HUES48 (cell line): ENCODE results near the gene GID8.

Source experiments
- H3K27ac ChIP-seq: one replicate; pipeline ENCODE4 v1.7.0; 2013; ENCODE audit warnings: low read depth, low read length, inconsistent platforms
- H3K27me3 ChIP-seq: 2 replicates; pipeline ENCODE4 v1.6.1; 2013; ENCODE audit warnings: mild to moderate bottlenecking, low read length; ENCODE audit not compliant: control insufficient read depth, insufficient read depth
- H3K36me3 ChIP-seq: 2 replicates; pipeline ENCODE4 v1.6.1; 2013; ENCODE audit warnings: low read length; ENCODE audit not compliant: control insufficient read depth, insufficient read depth
- H3K4me1 ChIP-seq: 2 replicates; pipeline ENCODE4 v1.6.1; 2013; ENCODE audit warnings: mild to moderate bottlenecking, low read length; ENCODE audit not compliant: control insufficient read depth, insufficient read depth
- H3K4me3 ChIP-seq: 2 replicates; pipeline ENCODE4 v1.5.1; 2013; ENCODE audit warnings: mild to moderate bottlenecking, low read depth, low read length
- H3K9ac ChIP-seq: 2 replicates; pipeline ENCODE4 v1.6.1; 2013; ENCODE audit warnings: mild to moderate bottlenecking, low read depth, low read length, moderate library complexity
- H3K9me3 ChIP-seq: 2 replicates; pipeline ENCODE4 v1.6.1; 2013; ENCODE audit warnings: low read length; ENCODE audit not compliant: control insufficient read depth, insufficient read depth

Gene GID8

DNA sequence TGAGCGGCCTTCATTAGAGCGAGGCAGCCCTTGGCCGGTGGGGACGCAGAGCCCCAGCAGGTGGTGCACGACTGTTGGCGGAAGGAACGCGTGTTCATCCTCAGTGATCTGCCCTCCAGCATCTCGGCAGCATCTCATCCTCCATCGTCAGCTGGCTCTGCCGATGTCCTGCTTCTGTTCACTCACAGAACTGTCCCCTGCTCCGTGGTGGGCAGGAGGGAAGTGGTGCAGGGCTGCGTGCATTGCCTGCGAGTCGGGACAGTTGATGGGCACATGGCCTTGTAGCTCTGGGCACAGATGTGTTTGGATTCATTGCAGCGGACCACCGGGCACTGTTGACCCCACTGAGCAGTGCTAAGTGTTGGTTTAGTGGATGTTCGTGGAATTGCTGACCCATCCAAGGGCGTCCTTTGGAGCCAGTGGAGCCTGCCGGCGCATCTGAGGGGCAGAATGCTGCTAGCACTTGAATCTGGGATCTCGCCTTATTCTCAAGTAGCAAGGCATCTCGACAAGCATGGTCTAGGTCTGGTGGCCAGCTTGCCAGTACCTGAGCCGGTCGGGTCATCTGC lies 7.9 kb downstream of the GID8 start:
- Histone ChIP-seq H3K4me3 (no peak overlapping the region), H3K27me3 (no peaks in the 10 kb centered on the region), H3K9ac (no peak overlapping the region), H3K9me3 (no peaks in the 10 kb centered on the region), H3K36me3 (peaks cover 95% of the 10 kb centered on the region), H3K4me1 (no peaks in the 10 kb centered on the region), H3K27ac (no peak overlapping the region)

DNA sequence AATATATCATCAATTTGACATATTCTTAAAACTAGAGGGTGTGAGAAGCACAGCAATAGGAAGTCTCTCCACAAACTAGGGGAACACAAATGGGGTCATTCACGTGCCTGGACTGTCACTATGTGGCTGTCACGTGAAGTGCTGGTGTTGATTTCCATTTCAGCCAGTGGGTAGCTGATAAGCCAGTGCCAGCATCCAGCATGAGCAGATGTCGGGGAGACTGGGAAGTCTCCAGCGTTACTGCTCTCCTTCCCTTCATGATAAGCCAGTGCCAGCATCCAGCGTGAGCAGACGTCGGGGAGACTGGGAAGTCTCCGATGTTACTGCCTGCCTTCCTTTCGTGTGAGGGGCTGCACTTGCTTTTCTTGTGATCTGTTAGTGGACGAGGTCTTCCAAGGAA lies 9.0 kb downstream of the GID8 start:
- Histone ChIP-seq H3K27me3 (no peaks in the 10 kb centered on the region), H3K27ac (no peak overlapping the region), H3K9ac (no peak overlapping the region), H3K4me3 (no peak overlapping the region), H3K4me1 (no peaks in the 10 kb centered on the region), H3K36me3 (peaks cover 84% of the 10 kb centered on the region), H3K9me3 (no peaks in the 10 kb centered on the region)

DNA sequence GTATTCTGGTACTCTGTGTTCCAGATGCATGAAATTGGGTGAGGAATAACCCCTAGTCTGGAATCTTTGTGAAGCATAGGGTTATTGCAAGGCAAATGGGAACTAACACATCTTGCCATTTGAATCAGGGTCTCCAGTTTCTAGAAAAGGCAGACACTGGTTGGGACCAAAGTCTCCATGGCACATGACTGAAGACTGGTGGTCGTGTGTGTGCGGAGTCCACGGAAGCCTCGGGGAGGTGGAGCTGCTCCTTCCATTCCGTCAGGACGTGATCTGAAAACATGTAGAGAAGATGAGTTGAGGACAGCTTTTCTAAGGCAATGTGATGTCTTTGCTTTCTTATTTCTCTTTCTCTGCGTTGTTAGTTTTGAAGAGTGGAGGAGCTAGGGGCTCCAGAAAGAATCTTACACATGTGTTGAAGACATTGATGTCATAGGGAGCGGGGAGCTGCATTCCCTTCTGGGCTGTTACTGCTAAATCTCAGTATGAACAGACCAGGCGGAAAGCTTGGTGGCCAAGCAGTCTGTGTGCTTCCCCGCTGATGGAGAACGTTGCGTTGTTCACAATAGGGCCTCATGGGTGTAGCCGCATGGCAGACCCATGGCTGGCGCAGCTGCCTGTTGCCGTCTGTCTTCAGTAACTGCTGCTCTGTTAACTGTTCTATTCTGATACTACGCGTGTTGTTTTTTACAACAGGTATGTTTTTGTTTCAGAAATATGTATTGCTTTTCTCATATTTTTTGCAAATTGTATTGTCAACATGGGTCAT lies 9.8 kb downstream of the GID8 start:
- H3K9me3 ChIP-seq = no peaks in the 10 kb centered on the region
- no peak overlapping the region for H3K4me3 ChIP-seq
- no peaks in the 10 kb centered on the region for H3K27me3 ChIP-seq
- peaks cover 5% of the 10 kb centered on the region; the same call in 1 of the 2 replicates for H3K4me1 ChIP-seq
- peaks cover 78% of the 10 kb centered on the region for H3K36me3 ChIP-seq
- H3K9ac ChIP-seq = no peak overlapping the region
- no peak overlapping the region for H3K27ac ChIP-seq

DNA sequence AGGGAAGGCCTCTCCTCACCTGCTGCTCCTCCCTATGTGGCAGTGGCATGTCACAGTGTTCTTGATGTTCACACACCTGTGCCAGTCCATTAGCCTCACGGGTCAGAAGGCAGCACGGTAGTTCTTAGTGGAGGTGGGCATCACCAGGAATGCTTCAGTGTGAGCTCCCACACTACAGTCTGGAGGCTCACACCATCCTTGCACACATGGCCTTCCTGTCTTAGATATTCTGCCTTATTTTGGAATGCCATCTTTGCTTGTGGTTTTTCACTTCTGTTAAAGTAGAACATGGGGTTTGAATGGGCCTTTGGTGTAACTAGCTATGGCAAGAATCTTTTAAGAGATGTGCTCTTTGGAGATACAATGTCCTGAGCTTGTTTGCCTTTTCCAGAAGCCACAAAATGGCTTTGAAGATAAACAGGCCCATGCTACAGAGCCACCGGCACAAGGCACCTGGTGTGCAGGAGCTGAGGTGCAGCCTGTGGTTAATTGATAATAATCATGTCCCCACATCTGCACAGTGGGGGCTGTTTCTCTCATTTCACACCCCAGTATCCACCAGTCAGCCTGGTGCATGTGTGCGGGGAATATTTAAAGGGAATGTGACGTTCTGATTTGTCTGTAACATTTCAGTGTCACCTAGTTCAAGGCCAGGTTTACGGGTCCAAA lies 11.3 kb downstream of the GID8 start:
- Histone ChIP-seq H3K27ac (no peak overlapping the region), H3K27me3 (no peaks in the 10 kb centered on the region), H3K9me3 (no peaks in the 10 kb centered on the region), H3K4me1 (peaks cover 14% of the 10 kb centered on the region), H3K4me3 (no peak overlapping the region), H3K36me3 (peaks cover 62% of the 10 kb centered on the region), H3K9ac (no peak overlapping the region)

DNA sequence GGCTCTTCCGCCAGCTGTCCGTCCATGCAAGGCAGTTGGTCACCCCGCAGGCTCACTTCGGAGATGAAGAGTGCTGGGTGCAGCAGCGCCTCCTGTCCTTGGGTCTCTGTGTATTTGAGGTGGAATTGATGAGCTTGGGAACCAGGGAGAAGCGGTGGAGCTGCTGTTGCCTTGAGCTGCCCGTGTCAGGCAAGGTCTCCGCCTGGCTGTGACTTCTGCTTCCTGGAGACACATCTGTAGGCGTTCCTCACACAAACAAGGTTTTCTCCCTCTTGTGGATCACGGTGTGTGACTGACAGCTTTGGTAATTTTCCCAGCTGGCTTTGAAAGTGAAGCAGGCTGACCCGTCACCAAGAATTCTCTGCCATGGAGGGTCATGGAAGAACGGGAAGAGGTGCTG lies 12.0 kb downstream of the GID8 start:
- peaks cover 20% of the 10 kb centered on the region for H3K4me1 ChIP-seq
- H3K36me3 ChIP-seq = peaks cover 55% of the 10 kb centered on the region
- H3K9me3 ChIP-seq = no peaks in the 10 kb centered on the region
- H3K4me3 ChIP-seq = no peak overlapping the region
- H3K9ac ChIP-seq = no peak overlapping the region
- no peak overlapping the region for H3K27ac ChIP-seq
- H3K27me3 ChIP-seq = no peaks in the 10 kb centered on the region

DNA sequence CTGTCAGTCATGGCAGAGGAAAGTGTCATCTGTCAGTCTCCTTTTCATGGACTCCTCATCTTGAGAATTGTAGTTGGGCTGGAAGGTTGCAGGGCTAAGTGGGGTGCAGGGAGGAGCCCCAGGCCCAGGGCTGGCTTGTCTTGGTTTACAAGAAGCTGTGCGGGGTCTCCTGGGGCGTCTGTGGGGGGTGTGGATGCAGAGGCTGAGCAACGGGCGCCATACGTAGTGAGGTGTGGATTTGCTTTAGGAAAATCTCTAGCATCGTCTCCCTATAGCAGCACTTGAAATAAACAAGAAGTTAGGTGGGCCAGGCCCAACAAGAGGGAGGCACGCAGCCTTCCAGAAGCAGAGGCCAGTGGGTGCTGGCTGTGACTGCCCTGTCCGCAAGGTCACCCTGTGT lies 12.8 kb downstream of the GID8 start:
- peaks cover 48% of the 10 kb centered on the region for H3K36me3 ChIP-seq
- no peak overlapping the region for H3K9ac ChIP-seq

DNA sequence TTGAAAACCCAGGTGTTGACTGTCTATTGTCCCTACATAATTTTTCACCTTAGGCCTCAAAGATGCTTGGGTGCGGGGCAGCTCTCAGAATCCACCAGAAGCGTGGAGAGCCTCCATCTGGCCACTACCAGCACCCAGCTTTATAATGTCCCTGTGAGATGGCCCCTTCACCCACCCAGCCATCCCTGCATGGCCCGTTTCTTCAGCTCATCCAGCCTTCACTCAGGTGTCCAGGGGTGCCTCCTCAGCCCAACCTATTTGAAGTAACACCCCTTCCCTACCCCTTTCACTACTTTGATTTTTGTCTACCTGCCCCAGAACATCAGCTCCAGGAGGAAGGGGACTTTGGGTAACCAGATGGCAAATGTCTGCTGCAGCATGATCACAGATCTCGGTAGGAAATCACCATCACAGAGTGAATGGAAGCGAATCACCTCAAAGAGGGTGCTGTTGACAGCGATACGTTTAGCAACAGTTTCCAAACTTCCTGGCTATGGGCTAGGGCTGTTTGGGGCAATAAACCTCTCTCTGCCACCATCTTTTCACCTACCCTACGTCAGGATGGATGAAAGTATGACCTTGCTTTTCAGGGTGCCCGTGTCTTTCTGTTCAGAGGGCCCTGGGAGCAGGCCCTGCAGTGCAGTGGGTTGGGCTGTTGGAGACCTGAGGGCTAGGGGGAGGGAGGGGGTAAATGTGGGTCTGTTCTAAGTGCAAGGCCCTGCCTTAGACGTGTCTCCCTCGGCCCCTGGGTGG lies 13.4 kb downstream of the GID8 start:
- Histone ChIP-seq H3K9me3 (no peaks in the 10 kb centered on the region), H3K27ac (no peak overlapping the region), H3K9ac (no peak overlapping the region), H3K36me3 (peaks cover 42% of the 10 kb centered on the region), H3K4me1 (peaks cover 20% of the 10 kb centered on the region), H3K27me3 (no peaks in the 10 kb centered on the region), H3K4me3 (no peak overlapping the region)

More for the DNA sequence above, 12.8 kb downstream of the GID8 start:
- no peaks in the 10 kb centered on the region for H3K9me3 ChIP-seq
- no peak overlapping the region for H3K4me3 ChIP-seq
- peaks cover 20% of the 10 kb centered on the region for H3K4me1 ChIP-seq
- no peak overlapping the region for H3K27ac ChIP-seq
- H3K27me3 ChIP-seq = no peaks in the 10 kb centered on the region

DNA sequence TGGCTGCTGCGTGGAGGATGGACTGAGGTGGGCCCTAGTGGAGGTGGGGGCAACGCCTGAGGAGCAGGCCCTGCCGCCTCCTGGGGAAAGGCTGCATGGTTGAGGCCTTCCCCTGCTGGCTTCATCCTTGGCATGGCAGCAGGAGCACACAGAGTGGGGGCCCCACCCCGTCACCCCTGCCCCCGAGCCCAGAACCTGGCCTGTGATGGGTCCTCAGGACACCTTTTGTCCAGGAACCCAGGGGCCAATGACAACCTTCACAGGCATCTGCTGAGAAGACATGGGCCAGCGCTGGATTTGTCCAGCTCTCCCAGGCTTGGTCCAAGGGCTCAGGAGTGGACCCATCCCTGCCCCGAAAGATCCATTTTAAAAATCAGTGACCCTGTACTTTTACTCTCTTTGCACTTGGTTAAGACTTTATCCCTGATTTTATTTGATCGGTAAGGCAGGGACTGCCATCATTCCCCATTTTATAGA lies 14.0 kb downstream of the GID8 start:
- Histone ChIP-seq H3K4me3 (peak overlapping the region; percentile 54; the same call in 1 of the 2 replicates), H3K27ac (no peak overlapping the region)

DNA sequence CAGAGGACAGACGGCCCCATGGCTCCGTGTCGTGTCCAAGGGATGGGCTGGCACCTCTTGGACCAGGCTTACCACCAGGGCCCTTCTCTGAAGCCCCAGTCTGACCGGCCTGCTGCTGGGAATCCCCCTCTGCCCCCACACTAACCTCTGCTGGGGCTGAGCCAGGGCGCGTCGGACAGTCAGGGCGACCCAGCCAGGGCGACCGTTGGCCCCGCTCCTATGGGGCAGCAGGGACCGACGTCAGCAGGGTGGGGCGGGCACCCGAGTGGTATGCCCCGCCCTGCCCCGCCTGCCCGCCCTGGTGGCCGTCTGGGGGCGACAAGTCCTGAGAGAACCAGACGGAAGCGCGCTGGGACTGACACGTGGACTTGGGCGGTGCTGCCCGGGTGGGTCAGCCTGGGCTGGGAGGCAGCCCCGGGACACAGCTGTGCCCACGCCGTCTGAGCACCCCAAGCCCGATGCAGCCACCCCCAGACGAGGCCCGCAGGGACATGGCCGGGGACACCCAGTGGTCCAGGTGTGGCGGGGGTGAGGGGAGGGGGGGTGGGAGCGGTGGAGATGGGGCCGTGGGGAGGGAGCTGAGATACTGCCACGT lies 14.5 kb downstream of the GID8 start, which contains the start of gene SLC17A9:
TSS of gene SLC17A9 (plus strand) at position 337 of the 595 bp plus-strand sequence. CDS start at position 459, 122 bp downstream.
- peak within 1 kb of the TSS; percentile 54 for H3K4me3 ChIP-seq
- peaks cover 20% of the 10 kb centered on the region for H3K4me1 ChIP-seq
- H3K27me3 ChIP-seq = no peaks in the 10 kb centered on the region
- H3K9ac ChIP-seq = no peak within 1 kb of the TSS
- H3K9me3 ChIP-seq = no peaks in the 10 kb centered on the region
- peak within 1 kb of the TSS; percentile 76 for H3K27ac ChIP-seq
- H3K36me3 ChIP-seq = peaks cover 40% of the 10 kb centered on the region

More for the DNA sequence above, 14.0 kb downstream of the GID8 start:
- peaks cover 41% of the 10 kb centered on the region for H3K36me3 ChIP-seq
- no peak overlapping the region for H3K9ac ChIP-seq
- H3K4me1 ChIP-seq = peaks cover 20% of the 10 kb centered on the region
- H3K27me3 ChIP-seq = no peaks in the 10 kb centered on the region
- no peaks in the 10 kb centered on the region for H3K9me3 ChIP-seq
